HCT116 (cell line): ENCODE data around the gene EVX2. TPM values are rescaled to one million over a fixed set of nuclear protein-coding genes. Genes with fewer than 3 reads are reported as not detected.

Source experiments
- ATAC-seq: fragments of 200-7000 bp; cut with Tn5 transposase; 2 replicates; pipeline ENCODE4 v1.9.1; 2020; ENCODE audit warnings: mild to moderate bottlenecking, moderate library complexity
- BruUV-seq: library from RNA; stranded (reverse); fragments of 400-500 nt; replicated peaks from 2 replicates; lab custom pipeline; 2021; lab: Mats Ljungman, UMichigan
- CTCF ChIA-PET: fragments of 300-600 bp; sonication (Branson Sonifier 250); formaldehyde crosslinking; loops from one replicate; lab custom pipeline; 2021; ENCODE audit warnings: antibody characterized with exemption; lab: Charles Lee
- POLR2A ChIA-PET: fragments of 300-600, 350-600 bp; sonication (Branson Sonifier 250); formaldehyde crosslinking; loops from one replicate; lab custom pipeline; 2021; ENCODE audit warnings: antibody characterized with exemption; lab: Charles Lee
- RAD21 ChIA-PET, 2 experiments: fragments of 300-600 bp; sonication (Branson Sonifier 250); formaldehyde crosslinking; loops; one replicate each; lab custom pipeline; 2023; ENCODE audit warnings: low total read pairs in 2 of 2; ENCODE audit not compliant: uncharacterized antibody in 2 of 2, unreplicated experiment in 2 of 2, low non-redundant PET in 1 of 2; lab: Charles Lee
- DNase-seq: peaks from one replicate; pipeline ENCODE4 v3.0.0-alpha.2; 2010; ENCODE audit warnings: low read depth, low spot score
- H2AFZ ChIP-seq: fragments of 200-600 bp; shearing (Covaris generic), sonication (generic); 2 replicates; pipeline ENCODE4 v1.6.1; 2017; ENCODE audit warnings: low read depth, mixed run types, mixed read lengths, antibody characterized with exemption, low read length; ENCODE audit not compliant: poor library complexity, severe bottlenecking
- H3K27ac ChIP-seq: 2 replicates; pipeline ENCODE4 v1.5.1; 2012; ENCODE audit warnings: low read depth, low read length
- H3K27me3 ChIP-seq: fragments of 200-600 bp; sonication (generic); 2 replicates; pipeline ENCODE4 v1.6.1; 2016; ENCODE audit warnings: mixed run types, low read length, mixed read lengths; ENCODE audit not compliant: insufficient read depth
- H3K36me3 ChIP-seq, 2 experiments: fragments of 200-500 bp in 1 of 2; fragments of 200-600 bp in 1 of 2; sonication (Bioruptor generic) in 1 of 2; sonication (generic) in 1 of 2; 2 replicates each; pipeline versions ENCODE4 v1.5.1 to v1.6.1; 2014 to 2016; ENCODE audit warnings: low read length in 2 of 2, inconsistent platforms in 1 of 2, mixed read lengths in 1 of 2, mixed run types in 1 of 2; ENCODE audit not compliant: insufficient read depth in 2 of 2, control insufficient read depth in 1 of 2
- H3K4me1 ChIP-seq, 2 experiments: fragments of 200-600 bp in 1 of 2; sonication (generic) in 1 of 2; 2 replicates each; pipeline versions ENCODE4 v1.5.1 to v1.6.1; 2012 to 2017; ENCODE audit warnings: low read length in 2 of 2, inconsistent platforms in 1 of 2, mild to moderate bottlenecking in 1 of 2, mixed read lengths in 1 of 2, mixed run types in 1 of 2, moderate library complexity in 1 of 2; ENCODE audit not compliant: insufficient read depth in 2 of 2, control insufficient read depth in 1 of 2
- H3K4me2 ChIP-seq: fragments of 200-600 bp; sonication (generic); 2 replicates; pipeline ENCODE4 v1.6.1; 2017; ENCODE audit warnings: mixed run types, low read length, mixed read lengths
- H3K4me3 ChIP-seq, 2 experiments: fragments of 200-600 bp in 1 of 2; sonication (generic) in 1 of 2; replicated peaks in 1 of 2; 2 replicates each; pipeline ENCODE4 v1.5.1; 2011 to 2016; ENCODE audit warnings: low read length in 2 of 2, control low read depth in 1 of 2, low read depth in 1 of 2, mild to moderate bottlenecking in 1 of 2, mixed read lengths in 1 of 2, mixed run types in 1 of 2
- H3K79me2 ChIP-seq: fragments of 200-600 bp; sonication (generic); 2 replicates; pipeline ENCODE4 v1.6.1; 2017; ENCODE audit warnings: mild to moderate bottlenecking, mixed run types, low read length, moderate library complexity, mixed read lengths; ENCODE audit not compliant: insufficient read depth
- H3K9ac ChIP-seq: fragments of 200-600 bp; sonication (generic); 2 replicates; pipeline ENCODE4 v1.6.1; 2016; ENCODE audit warnings: low read length, mixed read lengths
- H3K9me2 ChIP-seq: fragments of 200-600 bp; sonication (generic), shearing (Covaris generic); 2 replicates; pipeline ENCODE4 v1.6.1; 2017; ENCODE audit warnings: mixed run types, mild to moderate bottlenecking, moderate library complexity; ENCODE audit not compliant: insufficient read depth
- H3K9me3 ChIP-seq, 2 experiments: fragments of 200-500 bp in 1 of 2; fragments of 200-600 bp in 1 of 2; sonication (Bioruptor generic) in 1 of 2; sonication (generic) in 1 of 2; 2 replicates each; pipeline ENCODE4 v1.6.1; 2014 to 2017; ENCODE audit warnings: low read length in 2 of 2, mixed read lengths in 2 of 2, inconsistent platforms in 1 of 2, low read depth in 1 of 2, mild to moderate bottlenecking in 1 of 2, mixed run types in 1 of 2, moderate library complexity in 1 of 2; ENCODE audit not compliant: control insufficient read depth in 1 of 2, insufficient read depth in 1 of 2
- H4K20me1 ChIP-seq: fragments of 200-600 bp; sonication (generic), shearing (Covaris generic); 2 replicates; pipeline ENCODE4 v1.6.1; 2017; ENCODE audit warnings: mixed run types, mild to moderate bottlenecking, moderate library complexity; ENCODE audit not compliant: insufficient read depth
- ELF1 ChIP-seq: IDR thresholded peaks from 2 replicates; pipeline ENCODE4 v1.6.1; 2012; ENCODE audit warnings: low read depth, borderline replicate concordance
- FOSL1 ChIP-seq: IDR thresholded peaks from 2 replicates; pipeline ENCODE4 v1.6.1; 2012; ENCODE audit warnings: low read depth
- JUND ChIP-seq: IDR thresholded peaks from 2 replicates; pipeline ENCODE4 v1.6.1; 2012
- POLR2A ChIP-seq: IDR thresholded peaks from 2 replicates; pipeline ENCODE4 v1.7.0; 2011; ENCODE audit warnings: borderline replicate concordance; ENCODE audit not compliant: insufficient read depth, insufficient read length; ENCODE audit errors: extremely low read depth
- POLR2AphosphoS5 ChIP-seq: IDR thresholded peaks from 2 replicates; pipeline ENCODE4 v1.6.1; 2011; ENCODE audit warnings: mild to moderate bottlenecking, low read depth, low read length, moderate library complexity
- RAD21 ChIP-seq: IDR thresholded peaks from 2 replicates; pipeline ENCODE4 v1.6.1; 2012; ENCODE audit warnings: low read depth, mild to moderate bottlenecking
- SIN3A ChIP-seq: IDR thresholded peaks from 2 replicates; pipeline ENCODE4 v1.6.1; 2012; ENCODE audit warnings: low read depth
- SRF ChIP-seq: IDR thresholded peaks from 2 replicates; pipeline ENCODE4 v1.6.1; 2012; ENCODE audit warnings: low read depth
- YY1 ChIP-seq: IDR thresholded peaks from 2 replicates; pipeline ENCODE4 v1.6.1; 2011; ENCODE audit warnings: low read length, low read depth, moderate library complexity, mild to moderate bottlenecking; ENCODE audit not compliant: insufficient replicate concordance; ENCODE audit errors: extremely low read depth
- ZFX ChIP-seq: fragments of 450-650 bp; IDR thresholded peaks from 2 replicates; pipeline ENCODE4 v1.6.1; 2017
- ZNF274 ChIP-seq: fragments of 200-500 bp; sonication (Bioruptor generic); IDR thresholded peaks from 2 replicates; pipeline ENCODE4 v1.6.1; 2014; ENCODE audit warnings: mild to moderate bottlenecking, low read depth, low read length, inconsistent platforms
- intact Hi-C: fragments of 100-400 bp; cut with micrococcal nuclease; formaldehyde crosslinking; loops from 2 replicates; pipeline ENCODE4 v1.10.0; 2022
- total RNA-seq: library from RNA; stranded (reverse); gene quantifications from one replicate; pipeline ENCODE4 v1.2.1, GENCODE V29; 2021; ENCODE audit not compliant: unreplicated experiment
- TF ChIP-seq, protein P1 (sequence below): IDR thresholded peaks from 2 replicates; pipeline ENCODE4 v1.6.1; 2012
- TF ChIP-seq, protein P2 (sequence below), 3 experiments: fragments of 200-600 bp in 1 of 3; sonication (generic) in 1 of 3; IDR thresholded peaks in 2 of 3; conservative IDR thresholded peaks in 1 of 3; 2 replicates each; pipeline ENCODE4 v1.5.1; 2012 to 2017; ENCODE audit warnings: low read depth in 2 of 3, low read length in 2 of 3, antibody characterized with exemption in 1 of 3, borderline replicate concordance in 1 of 3, control low read depth in 1 of 3, mild to moderate bottlenecking in 1 of 3, mixed read lengths in 1 of 3, mixed run types in 1 of 3, moderate library complexity in 1 of 3; ENCODE audit not compliant: insufficient read depth in 1 of 3
- TF ChIP-seq, protein P3 (sequence below): IDR thresholded peaks from 2 replicates; pipeline ENCODE4 v1.6.1; 2012; ENCODE audit warnings: low read depth
- TF ChIP-seq, protein P4 (sequence below): IDR thresholded peaks from 2 replicates; pipeline ENCODE4 v1.6.1; 2011; ENCODE audit warnings: mild to moderate bottlenecking, low read length, moderate library complexity; ENCODE audit not compliant: insufficient replicate concordance; ENCODE audit errors: extremely low read depth
- TF ChIP-seq, protein P5 (sequence below): IDR thresholded peaks from 2 replicates; pipeline ENCODE4 v1.6.1; 2012

Gene EVX2
- total RNA-seq, 1 experiment from 2014 or later, result not detected

DNA sequence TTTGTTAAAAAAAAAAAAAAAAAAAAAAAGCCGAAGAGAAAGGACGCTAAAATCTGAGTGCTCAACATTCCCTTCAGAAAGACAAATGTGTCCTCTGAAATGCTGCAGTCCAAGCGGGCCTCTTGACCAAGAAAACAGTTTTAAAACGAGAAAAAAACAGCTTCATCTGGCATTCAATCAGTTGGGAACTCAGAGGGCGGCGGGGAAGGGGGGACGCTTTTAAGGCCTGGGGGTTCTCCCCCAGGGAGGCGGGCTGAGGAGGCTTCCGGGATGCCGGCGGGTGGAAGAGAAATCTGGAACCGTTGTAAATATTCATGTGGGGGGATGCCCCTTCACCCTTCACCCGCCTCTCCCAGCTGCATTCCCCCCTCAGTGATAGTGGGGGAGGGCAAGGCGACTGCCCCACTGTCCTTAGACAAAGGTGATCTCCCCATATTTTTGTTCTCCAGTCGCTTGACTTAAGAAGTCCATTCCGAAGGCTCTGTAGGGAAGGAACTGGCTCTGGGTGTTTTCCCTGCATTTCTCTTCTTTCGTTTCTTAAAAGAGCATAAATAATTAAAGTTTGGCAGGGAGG is 20.1 kb upstream of the EVX2 start:
- RAD21 ChIA-PET, result no interaction called here
- no TSS peak for BruUV-seq
- no peak overlapping the region for H2AFZ ChIP-seq
- TF ChIP-seq JUND (no peak), SRF (no peak), ZFX (no peak), FOSL1 (no peak), ZNF274 (no peak), SIN3A (no peak), YY1 (no peak), POLR2A (no peak), ELF1 (no peak), POLR2AphosphoS5 (no peak), RAD21 (no peak)
- TF ChIP-seq, protein P1, sequence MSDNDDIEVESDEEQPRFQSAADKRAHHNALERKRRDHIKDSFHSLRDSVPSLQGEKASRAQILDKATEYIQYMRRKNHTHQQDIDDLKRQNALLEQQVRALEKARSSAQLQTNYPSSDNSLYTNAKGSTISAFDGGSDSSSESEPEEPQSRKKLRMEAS, result no peak
- TF ChIP-seq, protein P2, sequence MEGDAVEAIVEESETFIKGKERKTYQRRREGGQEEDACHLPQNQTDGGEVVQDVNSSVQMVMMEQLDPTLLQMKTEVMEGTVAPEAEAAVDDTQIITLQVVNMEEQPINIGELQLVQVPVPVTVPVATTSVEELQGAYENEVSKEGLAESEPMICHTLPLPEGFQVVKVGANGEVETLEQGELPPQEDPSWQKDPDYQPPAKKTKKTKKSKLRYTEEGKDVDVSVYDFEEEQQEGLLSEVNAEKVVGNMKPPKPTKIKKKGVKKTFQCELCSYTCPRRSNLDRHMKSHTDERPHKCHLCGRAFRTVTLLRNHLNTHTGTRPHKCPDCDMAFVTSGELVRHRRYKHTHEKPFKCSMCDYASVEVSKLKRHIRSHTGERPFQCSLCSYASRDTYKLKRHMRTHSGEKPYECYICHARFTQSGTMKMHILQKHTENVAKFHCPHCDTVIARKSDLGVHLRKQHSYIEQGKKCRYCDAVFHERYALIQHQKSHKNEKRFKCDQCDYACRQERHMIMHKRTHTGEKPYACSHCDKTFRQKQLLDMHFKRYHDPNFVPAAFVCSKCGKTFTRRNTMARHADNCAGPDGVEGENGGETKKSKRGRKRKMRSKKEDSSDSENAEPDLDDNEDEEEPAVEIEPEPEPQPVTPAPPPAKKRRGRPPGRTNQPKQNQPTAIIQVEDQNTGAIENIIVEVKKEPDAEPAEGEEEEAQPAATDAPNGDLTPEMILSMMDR (IDR thresholded peaks at IDR 0.05 in 2 of 3, conservative IDR thresholded peaks at IDR 0.05 in 1 of 3; ENCODE audit: borderline replicate concordance in 1 of 3, insufficient read depth in 1 of 3, low read depth in 2 of 3, low read length in 2 of 3), result no peak
- TF ChIP-seq, protein P3, sequence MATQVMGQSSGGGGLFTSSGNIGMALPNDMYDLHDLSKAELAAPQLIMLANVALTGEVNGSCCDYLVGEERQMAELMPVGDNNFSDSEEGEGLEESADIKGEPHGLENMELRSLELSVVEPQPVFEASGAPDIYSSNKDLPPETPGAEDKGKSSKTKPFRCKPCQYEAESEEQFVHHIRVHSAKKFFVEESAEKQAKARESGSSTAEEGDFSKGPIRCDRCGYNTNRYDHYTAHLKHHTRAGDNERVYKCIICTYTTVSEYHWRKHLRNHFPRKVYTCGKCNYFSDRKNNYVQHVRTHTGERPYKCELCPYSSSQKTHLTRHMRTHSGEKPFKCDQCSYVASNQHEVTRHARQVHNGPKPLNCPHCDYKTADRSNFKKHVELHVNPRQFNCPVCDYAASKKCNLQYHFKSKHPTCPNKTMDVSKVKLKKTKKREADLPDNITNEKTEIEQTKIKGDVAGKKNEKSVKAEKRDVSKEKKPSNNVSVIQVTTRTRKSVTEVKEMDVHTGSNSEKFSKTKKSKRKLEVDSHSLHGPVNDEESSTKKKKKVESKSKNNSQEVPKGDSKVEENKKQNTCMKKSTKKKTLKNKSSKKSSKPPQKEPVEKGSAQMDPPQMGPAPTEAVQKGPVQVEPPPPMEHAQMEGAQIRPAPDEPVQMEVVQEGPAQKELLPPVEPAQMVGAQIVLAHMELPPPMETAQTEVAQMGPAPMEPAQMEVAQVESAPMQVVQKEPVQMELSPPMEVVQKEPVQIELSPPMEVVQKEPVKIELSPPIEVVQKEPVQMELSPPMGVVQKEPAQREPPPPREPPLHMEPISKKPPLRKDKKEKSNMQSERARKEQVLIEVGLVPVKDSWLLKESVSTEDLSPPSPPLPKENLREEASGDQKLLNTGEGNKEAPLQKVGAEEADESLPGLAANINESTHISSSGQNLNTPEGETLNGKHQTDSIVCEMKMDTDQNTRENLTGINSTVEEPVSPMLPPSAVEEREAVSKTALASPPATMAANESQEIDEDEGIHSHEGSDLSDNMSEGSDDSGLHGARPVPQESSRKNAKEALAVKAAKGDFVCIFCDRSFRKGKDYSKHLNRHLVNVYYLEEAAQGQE, result no peak
- TF ChIP-seq, protein P4, sequence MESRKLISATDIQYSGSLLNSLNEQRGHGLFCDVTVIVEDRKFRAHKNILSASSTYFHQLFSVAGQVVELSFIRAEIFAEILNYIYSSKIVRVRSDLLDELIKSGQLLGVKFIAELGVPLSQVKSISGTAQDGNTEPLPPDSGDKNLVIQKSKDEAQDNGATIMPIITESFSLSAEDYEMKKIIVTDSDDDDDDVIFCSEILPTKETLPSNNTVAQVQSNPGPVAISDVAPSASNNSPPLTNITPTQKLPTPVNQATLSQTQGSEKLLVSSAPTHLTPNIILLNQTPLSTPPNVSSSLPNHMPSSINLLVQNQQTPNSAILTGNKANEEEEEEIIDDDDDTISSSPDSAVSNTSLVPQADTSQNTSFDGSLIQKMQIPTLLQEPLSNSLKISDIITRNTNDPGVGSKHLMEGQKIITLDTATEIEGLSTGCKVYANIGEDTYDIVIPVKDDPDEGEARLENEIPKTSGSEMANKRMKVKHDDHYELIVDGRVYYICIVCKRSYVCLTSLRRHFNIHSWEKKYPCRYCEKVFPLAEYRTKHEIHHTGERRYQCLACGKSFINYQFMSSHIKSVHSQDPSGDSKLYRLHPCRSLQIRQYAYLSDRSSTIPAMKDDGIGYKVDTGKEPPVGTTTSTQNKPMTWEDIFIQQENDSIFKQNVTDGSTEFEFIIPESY, result no peak
- TF ChIP-seq, protein P5, sequence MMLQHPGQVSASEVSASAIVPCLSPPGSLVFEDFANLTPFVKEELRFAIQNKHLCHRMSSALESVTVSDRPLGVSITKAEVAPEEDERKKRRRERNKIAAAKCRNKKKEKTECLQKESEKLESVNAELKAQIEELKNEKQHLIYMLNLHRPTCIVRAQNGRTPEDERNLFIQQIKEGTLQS, result no peak
- CTCF ChIA-PET, result no interaction called here
- H3K27me3 ChIP-seq, result no peaks in the 10 kb centered on the region
- H3K36me3 ChIP-seq, result no peaks in the 10 kb centered on the region
- H3K9me2 ChIP-seq, result no peaks in the 10 kb centered on the region
- POLR2A ChIA-PET, result no interaction called here
- H3K9ac ChIP-seq, result no peak overlapping the region
- no peak overlapping the region for H3K4me2 ChIP-seq
- ATAC-seq (no peak), DNase-seq (no peak)
- peaks cover 0 to 11% of the 10 kb centered on the region in 2 experiments; a peak in 1 of 4 replicates for H3K4me1 ChIP-seq
- H3K79me2 ChIP-seq, result no peaks in the 10 kb centered on the region
- no peaks in the 10 kb centered on the region for H4K20me1 ChIP-seq
- H3K27ac ChIP-seq, result no peak overlapping the region
- intact Hi-C loops, result no loop called here
- no peak overlapping the region for H3K4me3 ChIP-seq
- H3K9me3 ChIP-seq, result no peaks in the 10 kb centered on the region
